ENCODE measurements around the gene FOSB.

The FOSB gene

GRCh38 chr19:45495178-45495577 lies 27.4 kb downstream of the FOSB start:
- no peak for DNase-seq
- TF ChIP-seq POLR2A (IDR thresholded peaks at IDR 0.05; ENCODE audit: low read length) (no peak), GATA1 (IDR thresholded peaks at IDR 0.05; ENCODE audit: low read depth, low read length) (no peak)

- TF ChIP-seq POLR2A (IDR thresholded peaks at IDR 0.05; ENCODE audit: low read length) (no peak), GATA1 (IDR thresholded peaks at IDR 0.05; ENCODE audit: low read depth, low read length) (no peak)
- DNase-seq: peak; percentile 45 to 56
Measured at GRCh38 chr19:45496349-45496953, 28.7 kb downstream of the FOSB start.

- TF ChIP-seq POLR2A (IDR thresholded peaks at IDR 0.05; ENCODE audit: low read length): no peak
- TF ChIP-seq GATA1 (IDR thresholded peaks at IDR 0.05; ENCODE audit: low read depth, low read length): no peak
- DNase-seq: no peak
Measured at GRCh38 chr19:45497791-45498190, 30.0 kb downstream of the FOSB start.

GRCh38 chr19:45498411-45499195 lies 30.8 kb downstream of the FOSB start, which contains the start of gene PPM1N:
PPM1N (plus strand) TSS chr19:45498443; CDS start chr19:45498473, 30 bp downstream.
- TF ChIP-seq POLR2A (IDR thresholded peaks at IDR 0.05; ENCODE audit: low read length): no peak
- no peak for TF ChIP-seq GATA1 (IDR thresholded peaks at IDR 0.05; ENCODE audit: low read depth, low read length)
- DNase-seq: peak; percentile 72

GRCh38 chr19:45499196-45500180 lies 31.7 kb downstream of the FOSB start:
- peak; percentile 66 to 71 for DNase-seq
- TF ChIP-seq POLR2A (IDR thresholded peaks at IDR 0.05; ENCODE audit: low read length) (no peak), GATA1 (IDR thresholded peaks at IDR 0.05; ENCODE audit: low read depth, low read length) (no peak)

GRCh38 chr19:45500918-45501729 lies 33.3 kb downstream of the FOSB start:
- DNase-seq: no peak
- TF ChIP-seq GATA1 (IDR thresholded peaks at IDR 0.05; ENCODE audit: low read depth, low read length): no peak
- no peak for TF ChIP-seq POLR2A (IDR thresholded peaks at IDR 0.05; ENCODE audit: low read length)

- TF ChIP-seq GATA1 (IDR thresholded peaks at IDR 0.05; ENCODE audit: low read depth, low read length) (no peak), POLR2A (IDR thresholded peaks at IDR 0.05; ENCODE audit: low read length) (no peak)
- no peak for DNase-seq
Measured at GRCh38 chr19:45501730-45502014, 33.9 kb downstream of the FOSB start.

GRCh38 chr19:45502111-45502510 lies 34.3 kb downstream of the FOSB start:
- TF ChIP-seq POLR2A (IDR thresholded peaks at IDR 0.05; ENCODE audit: low read length) (no peak), GATA1 (IDR thresholded peaks at IDR 0.05; ENCODE audit: low read depth, low read length) (no peak)
- no peak for DNase-seq

GRCh38 chr19:45503909-45504308 lies 36.1 kb downstream of the FOSB start:
- TF ChIP-seq POLR2A (IDR thresholded peaks at IDR 0.05; ENCODE audit: low read length) (no peak), GATA1 (IDR thresholded peaks at IDR 0.05; ENCODE audit: low read depth, low read length) (no peak)
- no peak for DNase-seq

- DNase-seq: no peak
- no peak for TF ChIP-seq POLR2A (IDR thresholded peaks at IDR 0.05; ENCODE audit: low read length)
- TF ChIP-seq GATA1 (IDR thresholded peaks at IDR 0.05; ENCODE audit: low read depth, low read length): no peak
Measured at GRCh38 chr19:45505151-45505995, 37.6 kb downstream of the FOSB start.

GRCh38 chr19:45505996-45506245 lies 38.1 kb downstream of the FOSB start:
- TF ChIP-seq GATA1 (IDR thresholded peaks at IDR 0.05; ENCODE audit: low read depth, low read length): no peak
- no peak for TF ChIP-seq POLR2A (IDR thresholded peaks at IDR 0.05; ENCODE audit: low read length)
- DNase-seq: no peak

- peak; percentile 90 to 95 for DNase-seq
Measured at GRCh38 chr19:45506246-45506988, 38.6 kb downstream of the FOSB start.

More at GRCh38 chr19:45506246-45506988, 38.6 kb downstream of the FOSB start:
- TF ChIP-seq POLR2A (IDR thresholded peaks at IDR 0.05; ENCODE audit: low read length) (no peak), GATA1 (IDR thresholded peaks at IDR 0.05; ENCODE audit: low read depth, low read length) (no peak)
